Measurements from ENCODE around the gene GOLIM4. TPM values are rescaled to one million over a fixed set of nuclear protein-coding genes. Genes with fewer than 3 reads are reported as not detected.

The GOLIM4 gene
- total and polyA plus RNA-seq, 2 of the 13 experiments (the other 11 are each of a cell fraction or from before 2014, with no cell fraction given), result 10.9 to 47.7 TPM

DNA sequence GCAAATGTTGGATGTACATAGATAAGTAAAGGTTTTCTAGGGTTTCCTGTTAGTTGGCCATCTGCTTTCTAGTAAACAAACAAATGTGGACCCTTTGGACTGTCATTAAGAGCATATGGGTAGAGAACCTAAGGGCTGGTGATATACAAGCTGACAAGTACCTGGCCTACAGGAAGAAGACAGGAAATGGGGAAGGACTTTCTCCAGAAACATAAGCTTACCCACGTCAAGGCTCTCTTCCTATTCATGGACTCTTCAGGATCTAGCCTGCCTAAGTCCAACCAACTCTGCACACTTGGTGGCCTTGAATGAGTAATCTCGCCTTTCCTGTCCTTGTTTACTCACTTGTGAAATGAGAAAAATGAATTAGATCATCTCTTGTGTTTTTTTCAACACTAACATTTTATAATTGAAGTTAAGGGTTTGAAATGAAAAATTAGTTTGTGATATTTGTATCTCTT, 22.2 kb upstream of the GOLIM4 start (continued):
- TF ChIP-seq ZKSCAN8 (CRISPR knock-in tag; IDR thresholded peaks at IDR 0.05; ENCODE audit: borderline replicate concordance) (peak; percentile 44; the same call in 1 of the 2 replicates), GABPA (IDR thresholded peaks at IDR 0.05; ENCODE audit: low read depth, low read length) (no peak), GABPA (CRISPR knock-in tag; IDR thresholded peaks at IDR 0.05; ENCODE audit: low read depth) (peak; percentile 39; the same call in 1 of the 2 replicates), FOXP1 (IDR thresholded peaks at IDR 0.05) (no peak), FOXP1 (CRISPR knock-in tag; IDR thresholded peaks at IDR 0.05) (peak; percentile 62), MIER2 (CRISPR knock-in tag; IDR thresholded peaks at IDR 0.05) (0 out of 2 replicates have a peak, but pooled peaks have one; percentile 44), MEF2D (CRISPR knock-in tag; IDR thresholded peaks at IDR 0.05) (0 out of 2 replicates have a peak, but pooled peaks have one; percentile 29), ZNF12 (CRISPR knock-in tag; IDR thresholded peaks at IDR 0.05) (no peak), TEAD3 (CRISPR knock-in tag; optimal IDR thresholded peaks at IDR 0.05; ENCODE audit: borderline replicate concordance) (no peak), FOXA1 (IDR thresholded peaks at IDR 0.05) (no peak), FOXA1 (CRISPR knock-in tag; IDR thresholded peaks at IDR 0.05) (peak; percentile 64), ZNF343 (CRISPR knock-in tag; IDR thresholded peaks at IDR 0.05) (no peak), NFIC (IDR thresholded peaks at IDR 0.05; ENCODE audit: low read length) (peak; percentile 68; the same call in 1 of the 2 replicates), CCAR2 (optimal IDR thresholded peaks at IDR 0.05; ENCODE audit: low read depth, low read length) (no peak)
- TF ChIP-seq, protein P1, sequence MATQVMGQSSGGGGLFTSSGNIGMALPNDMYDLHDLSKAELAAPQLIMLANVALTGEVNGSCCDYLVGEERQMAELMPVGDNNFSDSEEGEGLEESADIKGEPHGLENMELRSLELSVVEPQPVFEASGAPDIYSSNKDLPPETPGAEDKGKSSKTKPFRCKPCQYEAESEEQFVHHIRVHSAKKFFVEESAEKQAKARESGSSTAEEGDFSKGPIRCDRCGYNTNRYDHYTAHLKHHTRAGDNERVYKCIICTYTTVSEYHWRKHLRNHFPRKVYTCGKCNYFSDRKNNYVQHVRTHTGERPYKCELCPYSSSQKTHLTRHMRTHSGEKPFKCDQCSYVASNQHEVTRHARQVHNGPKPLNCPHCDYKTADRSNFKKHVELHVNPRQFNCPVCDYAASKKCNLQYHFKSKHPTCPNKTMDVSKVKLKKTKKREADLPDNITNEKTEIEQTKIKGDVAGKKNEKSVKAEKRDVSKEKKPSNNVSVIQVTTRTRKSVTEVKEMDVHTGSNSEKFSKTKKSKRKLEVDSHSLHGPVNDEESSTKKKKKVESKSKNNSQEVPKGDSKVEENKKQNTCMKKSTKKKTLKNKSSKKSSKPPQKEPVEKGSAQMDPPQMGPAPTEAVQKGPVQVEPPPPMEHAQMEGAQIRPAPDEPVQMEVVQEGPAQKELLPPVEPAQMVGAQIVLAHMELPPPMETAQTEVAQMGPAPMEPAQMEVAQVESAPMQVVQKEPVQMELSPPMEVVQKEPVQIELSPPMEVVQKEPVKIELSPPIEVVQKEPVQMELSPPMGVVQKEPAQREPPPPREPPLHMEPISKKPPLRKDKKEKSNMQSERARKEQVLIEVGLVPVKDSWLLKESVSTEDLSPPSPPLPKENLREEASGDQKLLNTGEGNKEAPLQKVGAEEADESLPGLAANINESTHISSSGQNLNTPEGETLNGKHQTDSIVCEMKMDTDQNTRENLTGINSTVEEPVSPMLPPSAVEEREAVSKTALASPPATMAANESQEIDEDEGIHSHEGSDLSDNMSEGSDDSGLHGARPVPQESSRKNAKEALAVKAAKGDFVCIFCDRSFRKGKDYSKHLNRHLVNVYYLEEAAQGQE (IDR thresholded peaks at IDR 0.05; ENCODE audit: borderline replicate concordance in 1 of 2, low read depth in 1 of 2, low read length in 2 of 2), result 0 out of 4 replicates have a peak, but pooled peaks of 1 of the 2 experiments have one; percentile 14
- TF ChIP-seq, protein P2, sequence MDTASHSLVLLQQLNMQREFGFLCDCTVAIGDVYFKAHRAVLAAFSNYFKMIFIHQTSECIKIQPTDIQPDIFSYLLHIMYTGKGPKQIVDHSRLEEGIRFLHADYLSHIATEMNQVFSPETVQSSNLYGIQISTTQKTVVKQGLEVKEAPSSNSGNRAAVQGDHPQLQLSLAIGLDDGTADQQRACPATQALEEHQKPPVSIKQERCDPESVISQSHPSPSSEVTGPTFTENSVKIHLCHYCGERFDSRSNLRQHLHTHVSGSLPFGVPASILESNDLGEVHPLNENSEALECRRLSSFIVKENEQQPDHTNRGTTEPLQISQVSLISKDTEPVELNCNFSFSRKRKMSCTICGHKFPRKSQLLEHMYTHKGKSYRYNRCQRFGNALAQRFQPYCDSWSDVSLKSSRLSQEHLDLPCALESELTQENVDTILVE (CRISPR knock-in tag; IDR thresholded peaks at IDR 0.05), result peak; percentile 45; the same call in 1 of the 2 replicates
- TF ChIP-seq, protein P3, sequence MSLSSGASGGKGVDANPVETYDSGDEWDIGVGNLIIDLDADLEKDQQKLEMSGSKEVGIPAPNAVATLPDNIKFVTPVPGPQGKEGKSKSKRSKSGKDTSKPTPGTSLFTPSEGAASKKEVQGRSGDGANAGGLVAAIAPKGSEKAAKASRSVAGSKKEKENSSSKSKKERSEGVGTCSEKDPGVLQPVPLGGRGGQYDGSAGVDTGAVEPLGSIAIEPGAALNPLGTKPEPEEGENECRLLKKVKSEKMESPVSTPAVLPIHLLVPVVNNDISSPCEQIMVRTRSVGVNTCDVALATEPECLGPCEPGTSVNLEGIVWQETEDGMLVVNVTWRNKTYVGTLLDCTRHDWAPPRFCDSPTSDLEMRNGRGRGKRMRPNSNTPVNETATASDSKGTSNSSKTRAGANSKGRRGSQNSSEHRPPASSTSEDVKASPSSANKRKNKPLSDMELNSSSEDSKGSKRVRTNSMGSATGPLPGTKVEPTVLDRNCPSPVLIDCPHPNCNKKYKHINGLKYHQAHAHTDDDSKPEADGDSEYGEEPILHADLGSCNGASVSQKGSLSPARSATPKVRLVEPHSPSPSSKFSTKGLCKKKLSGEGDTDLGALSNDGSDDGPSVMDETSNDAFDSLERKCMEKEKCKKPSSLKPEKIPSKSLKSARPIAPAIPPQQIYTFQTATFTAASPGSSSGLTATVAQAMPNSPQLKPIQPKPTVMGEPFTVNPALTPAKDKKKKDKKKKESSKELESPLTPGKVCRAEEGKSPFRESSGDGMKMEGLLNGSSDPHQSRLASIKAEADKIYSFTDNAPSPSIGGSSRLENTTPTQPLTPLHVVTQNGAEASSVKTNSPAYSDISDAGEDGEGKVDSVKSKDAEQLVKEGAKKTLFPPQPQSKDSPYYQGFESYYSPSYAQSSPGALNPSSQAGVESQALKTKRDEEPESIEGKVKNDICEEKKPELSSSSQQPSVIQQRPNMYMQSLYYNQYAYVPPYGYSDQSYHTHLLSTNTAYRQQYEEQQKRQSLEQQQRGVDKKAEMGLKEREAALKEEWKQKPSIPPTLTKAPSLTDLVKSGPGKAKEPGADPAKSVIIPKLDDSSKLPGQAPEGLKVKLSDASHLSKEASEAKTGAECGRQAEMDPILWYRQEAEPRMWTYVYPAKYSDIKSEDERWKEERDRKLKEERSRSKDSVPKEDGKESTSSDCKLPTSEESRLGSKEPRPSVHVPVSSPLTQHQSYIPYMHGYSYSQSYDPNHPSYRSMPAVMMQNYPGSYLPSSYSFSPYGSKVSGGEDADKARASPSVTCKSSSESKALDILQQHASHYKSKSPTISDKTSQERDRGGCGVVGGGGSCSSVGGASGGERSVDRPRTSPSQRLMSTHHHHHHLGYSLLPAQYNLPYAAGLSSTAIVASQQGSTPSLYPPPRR (CRISPR knock-in tag; IDR thresholded peaks at IDR 0.05; ENCODE audit: borderline replicate concordance), result peak; percentile 40; the same call in 1 of the 2 replicates
- TF ChIP-seq, protein P4, sequence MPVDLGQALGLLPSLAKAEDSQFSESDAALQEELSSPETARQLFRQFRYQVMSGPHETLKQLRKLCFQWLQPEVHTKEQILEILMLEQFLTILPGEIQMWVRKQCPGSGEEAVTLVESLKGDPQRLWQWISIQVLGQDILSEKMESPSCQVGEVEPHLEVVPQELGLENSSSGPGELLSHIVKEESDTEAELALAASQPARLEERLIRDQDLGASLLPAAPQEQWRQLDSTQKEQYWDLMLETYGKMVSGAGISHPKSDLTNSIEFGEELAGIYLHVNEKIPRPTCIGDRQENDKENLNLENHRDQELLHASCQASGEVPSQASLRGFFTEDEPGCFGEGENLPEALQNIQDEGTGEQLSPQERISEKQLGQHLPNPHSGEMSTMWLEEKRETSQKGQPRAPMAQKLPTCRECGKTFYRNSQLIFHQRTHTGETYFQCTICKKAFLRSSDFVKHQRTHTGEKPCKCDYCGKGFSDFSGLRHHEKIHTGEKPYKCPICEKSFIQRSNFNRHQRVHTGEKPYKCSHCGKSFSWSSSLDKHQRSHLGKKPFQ (CRISPR knock-in tag; IDR thresholded peaks at IDR 0.05; ENCODE audit: insufficient replicate concordance), result no peak
- TF ChIP-seq, protein P5, sequence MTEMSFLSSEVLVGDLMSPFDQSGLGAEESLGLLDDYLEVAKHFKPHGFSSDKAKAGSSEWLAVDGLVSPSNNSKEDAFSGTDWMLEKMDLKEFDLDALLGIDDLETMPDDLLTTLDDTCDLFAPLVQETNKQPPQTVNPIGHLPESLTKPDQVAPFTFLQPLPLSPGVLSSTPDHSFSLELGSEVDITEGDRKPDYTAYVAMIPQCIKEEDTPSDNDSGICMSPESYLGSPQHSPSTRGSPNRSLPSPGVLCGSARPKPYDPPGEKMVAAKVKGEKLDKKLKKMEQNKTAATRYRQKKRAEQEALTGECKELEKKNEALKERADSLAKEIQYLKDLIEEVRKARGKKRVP (CRISPR knock-in tag; IDR thresholded peaks at IDR 0.05), result peak in 1 of 2 experiments; percentile 80; a peak in 2 of 4 replicates

Measured in HepG2 (cell line).